GM21367 (cell line): ENCODE data around the gene HOXA3.

Experiments
- ATAC-seq: cut with Tn5 transposase; IDR thresholded peaks from one replicate; pipeline ENCODE4 v1.9.1; 2021; ENCODE audit not compliant: unreplicated experiment

The HOXA3 gene

DNA sequence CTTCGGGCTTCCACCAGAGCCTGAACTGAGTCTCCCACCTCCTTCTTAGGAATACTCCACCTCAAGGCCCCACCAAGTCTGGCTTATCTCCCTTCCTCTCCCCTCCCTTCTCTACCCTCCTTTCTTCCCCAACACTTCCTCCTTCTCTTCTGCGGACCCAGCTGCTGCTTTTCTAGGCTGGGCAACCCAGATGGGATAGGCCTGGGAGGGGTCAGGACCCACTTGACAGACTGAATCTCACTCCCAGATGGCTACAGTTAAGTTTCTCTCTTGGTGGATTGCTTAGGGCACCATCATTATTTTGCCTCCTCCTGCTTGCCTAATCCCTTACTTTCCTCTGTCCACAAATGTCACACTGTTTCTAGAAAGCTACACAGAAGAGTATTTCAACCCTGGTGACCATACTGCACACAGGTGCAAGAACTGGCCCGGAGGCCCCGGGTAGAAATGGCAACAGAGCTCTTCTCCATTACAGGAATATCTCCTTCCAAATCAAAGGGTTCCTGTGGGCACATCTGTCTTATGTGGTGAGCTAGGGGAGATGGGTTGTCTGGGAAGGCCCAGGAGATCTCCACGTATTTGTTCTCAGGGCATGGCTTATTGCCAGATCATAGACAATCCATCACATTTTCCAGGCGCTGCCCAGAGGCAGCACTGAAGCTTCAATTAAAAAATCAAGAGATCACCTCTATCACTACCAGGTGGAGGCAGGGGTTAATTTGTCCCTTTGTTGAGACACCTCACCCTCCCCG lies 37.8 kb upstream of the HOXA3 start:
- ATAC-seq, result no peak

DNA sequence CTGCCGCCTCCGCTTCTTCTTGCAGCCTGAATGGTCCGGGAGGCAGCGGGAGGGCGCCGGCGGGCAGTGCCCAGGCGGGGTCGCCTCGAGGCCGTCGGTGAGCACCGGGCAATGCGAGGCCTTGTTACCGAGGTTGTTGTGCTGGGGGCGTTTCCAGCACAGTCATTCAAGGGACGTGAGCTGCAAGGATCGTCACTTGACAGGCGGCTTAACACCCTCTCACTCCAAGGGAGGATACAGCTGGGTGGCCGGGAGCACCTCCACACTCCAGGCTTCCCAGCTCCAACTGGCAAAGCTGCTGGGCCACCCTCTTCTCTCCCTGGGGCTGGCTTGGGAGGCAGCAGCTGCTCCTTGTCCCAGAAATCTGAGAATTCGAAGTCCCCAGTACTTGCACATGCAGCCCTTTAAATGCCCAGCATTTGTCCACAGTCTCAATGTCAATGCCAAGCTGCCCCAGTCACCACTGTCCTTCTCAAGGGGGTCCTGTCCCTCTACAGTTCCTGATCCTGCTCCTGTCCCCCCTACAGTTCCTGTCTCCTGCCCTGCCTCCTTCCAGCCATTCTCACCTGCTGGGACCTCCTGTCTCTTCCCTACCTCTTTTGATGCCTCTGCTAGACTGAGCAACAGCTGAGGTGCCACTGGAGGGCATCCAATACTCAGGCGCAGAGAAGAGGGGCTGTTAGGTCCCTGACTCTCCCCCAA lies 37.1 kb upstream of the HOXA3 start:
- ATAC-seq, result no peak

DNA sequence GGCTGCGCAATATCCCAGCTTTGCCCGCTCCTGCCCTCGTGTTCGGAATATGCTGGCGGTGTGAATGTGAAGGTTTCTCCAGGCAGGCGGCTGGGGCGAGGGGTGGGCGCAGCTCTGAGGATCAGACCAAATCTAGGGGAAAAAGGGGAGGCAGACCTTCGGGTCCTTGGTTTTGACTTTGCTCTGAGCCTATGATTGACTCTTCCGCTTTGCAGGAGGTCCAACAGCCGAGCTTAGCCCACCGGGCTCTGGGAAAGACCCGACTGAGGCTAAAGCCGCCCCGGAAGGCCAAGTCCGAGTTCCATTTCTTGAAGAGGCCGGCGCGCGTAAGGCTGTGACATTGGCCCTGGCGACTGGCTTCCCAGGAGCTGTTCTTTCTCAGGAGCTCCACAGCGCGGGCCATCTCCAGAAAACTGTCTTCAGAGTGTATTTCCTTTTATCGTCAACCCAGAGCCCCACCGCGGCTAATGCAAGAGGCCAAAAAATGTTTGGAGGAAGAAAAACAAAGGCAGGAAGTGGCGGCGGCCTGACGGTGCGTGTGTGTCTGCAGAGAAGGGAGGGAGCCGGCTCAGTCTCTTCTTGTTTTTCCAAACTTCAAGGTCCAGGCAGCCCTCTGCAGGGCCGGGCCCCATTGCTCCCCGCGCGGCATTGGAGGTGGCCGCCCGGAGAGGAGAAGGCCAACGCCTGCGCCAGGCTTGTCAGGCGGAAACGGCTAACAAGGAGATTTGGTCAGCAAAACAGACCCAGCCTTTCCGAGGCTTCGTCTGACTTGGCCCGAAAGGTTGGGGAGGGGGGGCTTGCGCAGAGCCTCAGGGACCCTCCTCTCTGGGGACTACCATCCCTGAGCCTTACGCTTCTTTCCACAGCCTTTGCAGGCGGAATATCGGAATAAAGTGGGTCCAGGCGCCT lies 36.3 kb upstream of the HOXA3 start:
- no peak for ATAC-seq

DNA sequence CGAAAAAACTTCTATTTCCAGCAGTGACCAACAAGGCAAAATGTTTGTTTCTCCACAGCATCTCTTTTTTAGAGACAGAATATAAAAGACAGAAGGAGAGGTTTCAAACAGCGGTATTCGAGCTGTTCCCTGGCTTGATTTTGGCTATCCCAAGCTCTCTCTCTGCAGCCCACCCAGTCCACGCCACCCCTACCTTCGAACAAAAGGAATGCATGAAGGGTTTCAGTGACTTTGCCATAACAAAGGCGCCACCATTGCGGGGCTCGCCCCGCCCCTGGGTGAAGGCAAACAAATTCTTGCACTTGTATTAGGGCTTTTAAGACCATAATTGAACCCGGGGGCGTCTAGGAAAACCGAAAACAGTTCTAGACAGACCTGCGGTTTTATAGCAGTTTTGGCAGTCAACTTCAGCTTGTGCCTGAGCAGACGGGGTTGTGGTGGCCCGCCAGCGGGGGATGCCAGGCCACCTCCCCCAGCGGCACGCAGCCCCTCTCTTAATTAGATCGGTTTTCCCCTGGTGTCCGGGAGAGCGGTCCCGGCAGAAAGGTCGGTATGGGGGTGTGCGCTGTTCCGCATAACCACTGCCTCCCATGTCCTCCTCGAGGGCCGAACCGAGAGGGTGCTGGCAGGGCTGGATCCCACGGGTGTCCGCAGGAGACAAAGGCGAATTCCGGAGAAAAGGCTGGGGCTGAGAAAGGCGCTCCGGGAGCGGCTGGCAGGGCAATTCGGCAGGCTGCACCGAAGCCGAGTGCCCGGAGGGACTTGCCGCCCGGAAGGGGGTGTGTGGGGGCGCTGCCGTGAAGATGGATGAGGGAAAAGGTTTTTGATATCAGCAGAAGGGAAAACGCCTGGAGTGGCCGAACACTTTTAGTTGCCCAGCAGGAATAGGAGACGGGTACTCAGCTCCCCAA lies 35.3 kb upstream of the HOXA3 start:
- no peak for ATAC-seq

DNA sequence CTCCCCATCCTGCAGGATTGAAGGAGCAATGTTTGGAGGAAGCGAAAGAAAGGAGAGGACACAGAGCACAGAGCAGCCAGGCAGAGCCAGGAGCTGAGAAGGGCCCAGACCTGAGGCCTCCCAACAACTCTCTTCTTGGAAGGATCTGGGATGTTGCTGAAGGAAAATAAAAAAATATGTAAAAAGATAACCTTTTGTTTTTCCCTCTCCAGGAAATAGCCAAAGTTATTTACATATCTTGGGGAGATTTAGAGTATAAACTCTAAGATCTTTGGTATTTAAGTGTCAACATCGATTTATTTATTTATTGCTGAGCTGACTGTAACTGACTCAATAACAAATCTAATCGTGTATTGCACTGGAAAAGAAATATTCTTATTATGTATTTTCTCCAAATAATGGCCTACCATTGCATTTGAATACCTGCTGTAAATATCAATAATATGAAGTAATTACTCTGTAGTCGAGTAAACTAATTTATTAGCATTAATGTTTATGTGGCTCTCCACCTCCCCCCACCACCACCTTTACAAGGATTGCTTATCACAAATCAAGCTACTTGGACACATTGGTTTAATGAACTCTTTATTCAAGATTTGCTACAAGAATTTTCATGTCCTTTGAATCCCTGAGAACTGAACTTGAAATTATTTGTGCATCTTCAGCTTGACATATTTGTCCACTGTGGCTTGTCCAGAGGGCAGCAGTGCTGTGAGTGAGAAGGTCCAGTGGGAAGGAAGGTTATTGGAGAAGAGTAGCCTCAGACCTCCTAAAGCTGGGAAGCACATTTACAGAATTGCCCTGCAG lies 34.5 kb upstream of the HOXA3 start:
- no peak for ATAC-seq

DNA sequence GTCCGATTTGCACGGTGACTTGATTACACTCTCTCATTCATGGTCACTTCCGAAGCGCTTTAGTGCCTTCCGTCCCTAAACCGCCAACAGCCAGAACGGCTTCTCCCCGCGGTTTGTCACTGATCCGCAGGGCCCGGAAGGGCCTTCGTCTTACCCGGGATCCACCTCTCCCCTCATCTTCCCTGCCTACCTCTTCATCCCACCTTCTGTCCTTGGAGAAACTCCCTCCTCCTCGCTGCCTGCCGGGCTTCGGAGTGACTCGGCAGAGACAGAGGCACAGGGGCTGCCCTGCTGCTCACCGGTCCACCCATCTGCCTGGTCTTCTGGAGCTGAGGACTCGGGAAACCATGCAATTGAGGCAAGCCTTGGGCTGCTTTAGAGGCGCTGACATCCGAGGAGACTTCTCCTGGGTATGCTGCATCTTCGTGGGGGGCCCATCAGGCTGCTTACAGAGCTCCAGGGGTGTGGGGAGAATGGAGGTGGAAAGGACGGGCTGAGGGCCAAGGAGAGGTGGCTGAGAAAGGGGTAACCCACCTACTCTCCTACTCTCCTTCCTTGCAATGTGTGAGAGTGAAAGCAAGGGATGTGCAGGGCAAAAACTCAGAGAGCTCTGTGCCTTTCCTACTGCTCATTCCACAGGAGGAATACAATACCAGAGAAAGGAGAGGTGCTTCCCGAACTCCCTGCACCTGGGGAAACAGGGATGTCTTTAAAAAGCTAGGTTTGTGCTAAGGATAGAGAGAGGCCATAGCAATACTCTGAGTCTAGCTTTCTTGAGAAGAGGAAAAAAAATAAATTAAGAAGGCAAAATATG lies 33.7 kb upstream of the HOXA3 start:
- no peak for ATAC-seq

DNA sequence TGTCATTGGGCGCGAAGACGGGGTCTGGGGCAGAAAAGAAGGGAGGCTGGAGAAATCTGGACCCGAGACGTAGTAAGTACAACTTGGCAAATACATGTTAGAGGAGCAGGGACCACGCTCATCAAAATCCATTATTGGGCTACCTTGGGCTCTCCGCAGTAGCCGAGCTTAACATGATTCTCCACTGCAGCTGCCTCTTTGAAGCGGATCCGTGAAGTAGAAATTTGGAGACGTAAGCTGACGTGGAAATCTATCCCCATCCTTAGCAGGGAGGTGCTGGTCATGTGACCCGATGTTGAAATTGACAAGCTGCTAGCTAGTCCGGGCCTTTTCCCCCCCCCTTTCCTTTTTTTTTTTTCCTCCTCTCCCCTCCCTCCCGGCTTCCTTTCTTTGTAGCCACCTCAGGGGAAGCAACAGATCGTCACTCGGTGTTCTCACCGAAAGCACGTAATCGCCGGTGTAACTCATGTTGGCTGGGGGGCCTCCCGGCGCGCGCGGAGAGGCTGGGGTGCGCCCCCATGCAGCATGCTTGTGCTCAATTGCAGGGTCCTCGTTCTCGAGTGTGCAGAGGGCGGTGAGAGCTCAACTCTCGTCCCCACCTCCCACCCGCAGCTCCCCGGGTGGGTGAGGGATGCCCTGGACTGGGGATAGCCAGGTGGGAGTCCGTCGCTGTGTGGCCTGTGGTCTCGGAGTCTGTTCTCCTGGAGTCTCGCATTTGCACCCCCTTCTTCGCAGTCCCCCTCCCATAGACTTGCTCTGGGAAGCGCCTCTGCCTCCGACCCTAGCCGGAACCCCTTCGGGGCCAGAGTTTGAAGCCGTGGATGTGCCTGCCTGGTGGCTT lies 32.9 kb upstream of the HOXA3 start, which contains the start of gene HOXA11:
HOXA11 (minus strand) TSS at position 220 of the 841 bp plus-strand sequence; CDS start at position 132, 88 bp downstream.
- ATAC-seq, result no peak

DNA sequence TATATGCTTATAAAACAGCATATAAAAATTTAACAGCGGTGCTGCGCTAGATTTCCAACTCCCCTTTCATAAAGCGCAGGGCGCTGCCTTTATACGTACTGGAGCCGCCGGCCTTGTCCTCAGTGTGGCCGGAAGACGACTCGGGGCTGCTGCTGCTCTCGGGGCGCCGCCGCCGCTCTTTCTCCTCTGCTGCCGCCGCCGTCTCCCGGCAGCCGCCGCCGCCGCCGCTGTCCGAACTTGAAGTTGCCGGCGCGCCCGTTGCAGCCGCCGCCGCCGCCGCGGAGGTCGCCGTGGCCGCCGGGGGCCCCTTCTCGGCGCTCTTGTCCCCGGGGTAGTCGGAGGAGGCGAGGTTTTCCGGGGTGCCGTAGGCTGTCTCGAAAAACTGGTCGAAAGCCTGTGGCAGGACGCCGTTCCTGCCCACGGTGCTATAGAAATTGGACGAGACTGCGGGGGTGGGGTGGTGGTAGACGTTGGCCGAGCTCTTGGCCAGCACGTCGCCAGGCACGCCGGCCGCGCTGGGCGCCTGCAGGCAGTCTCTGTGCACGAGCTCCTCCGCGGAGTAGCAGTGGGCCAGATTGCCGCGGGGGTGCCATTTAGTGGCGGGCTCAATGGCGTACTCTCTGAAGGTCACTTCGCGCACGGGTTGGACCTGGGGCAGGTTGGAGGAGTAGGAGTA lies 32.1 kb upstream of the HOXA3 start:
- ATAC-seq, result no peak

DNA sequence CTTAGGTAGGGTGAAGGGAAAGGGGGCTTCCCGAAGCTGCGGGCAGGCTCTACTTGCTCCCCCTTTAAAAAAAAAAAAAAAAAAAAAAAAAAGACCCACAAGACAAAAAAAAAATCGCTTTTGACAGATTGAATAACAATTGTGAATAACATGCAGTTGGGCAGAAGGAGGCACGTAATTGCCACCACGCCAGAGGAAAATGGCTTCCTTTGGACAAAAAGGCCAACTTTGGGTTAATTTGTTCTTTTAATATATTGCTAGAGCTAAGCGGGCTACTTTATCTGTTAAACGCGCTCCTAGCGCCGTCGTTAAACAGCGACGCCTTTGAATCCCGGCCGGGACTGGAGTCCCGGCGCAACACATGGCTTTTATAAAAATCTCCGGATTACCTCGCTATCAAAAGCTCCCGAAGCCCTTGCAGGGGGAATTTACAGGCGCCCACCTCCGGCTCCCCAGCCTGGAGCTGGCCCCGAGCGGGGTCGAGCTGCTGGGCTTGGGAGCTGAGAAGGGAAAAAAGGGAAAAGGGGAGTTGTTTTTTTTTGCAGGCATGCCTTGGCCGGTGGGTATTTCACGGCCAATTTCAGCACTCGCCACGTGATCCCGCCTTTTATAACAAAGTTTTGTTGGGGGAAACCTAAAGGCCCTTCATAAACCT lies 31.4 kb upstream of the HOXA3 start:
- no peak for ATAC-seq

DNA sequence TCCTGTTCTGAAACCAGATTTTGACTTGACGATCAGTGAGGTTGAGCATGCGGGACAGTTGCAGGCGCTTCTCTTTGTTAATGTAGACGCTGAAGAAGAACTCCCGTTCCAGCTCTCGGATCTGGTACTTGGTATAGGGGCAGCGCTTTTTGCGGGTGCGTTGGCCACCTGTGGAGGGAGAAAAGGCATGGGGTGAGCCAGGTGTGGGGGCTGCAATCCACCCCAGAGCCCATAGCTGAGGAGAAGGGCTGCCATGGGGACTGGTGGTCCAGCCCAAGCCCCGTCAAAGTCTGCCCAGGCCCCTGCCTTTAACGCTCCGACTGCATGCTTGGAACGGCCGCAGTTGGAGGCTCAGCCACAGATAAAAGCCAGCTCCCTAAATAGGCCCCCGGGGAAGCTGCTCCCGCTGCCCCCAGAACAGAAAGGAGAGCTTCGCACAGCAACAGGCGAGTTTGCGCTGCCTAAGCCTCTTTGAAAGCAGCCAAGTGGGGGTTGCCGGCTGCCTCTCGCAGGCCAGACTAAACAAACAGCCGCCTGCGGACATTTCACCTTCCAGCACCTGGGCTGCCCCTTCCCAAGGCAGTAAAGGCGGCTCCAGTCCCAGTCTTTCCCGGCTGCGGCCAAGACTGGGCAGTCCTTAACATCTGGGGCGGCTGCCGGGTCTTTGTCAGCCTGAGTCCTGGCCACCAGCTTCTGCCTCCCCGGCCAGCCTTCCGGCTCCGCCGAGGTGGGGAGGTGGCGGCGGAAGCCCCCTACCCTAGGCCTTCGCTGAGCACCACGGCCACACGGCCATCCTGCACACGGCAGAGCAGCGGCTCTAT lies 30.7 kb upstream of the HOXA3 start:
- ATAC-seq, result no peak

DNA sequence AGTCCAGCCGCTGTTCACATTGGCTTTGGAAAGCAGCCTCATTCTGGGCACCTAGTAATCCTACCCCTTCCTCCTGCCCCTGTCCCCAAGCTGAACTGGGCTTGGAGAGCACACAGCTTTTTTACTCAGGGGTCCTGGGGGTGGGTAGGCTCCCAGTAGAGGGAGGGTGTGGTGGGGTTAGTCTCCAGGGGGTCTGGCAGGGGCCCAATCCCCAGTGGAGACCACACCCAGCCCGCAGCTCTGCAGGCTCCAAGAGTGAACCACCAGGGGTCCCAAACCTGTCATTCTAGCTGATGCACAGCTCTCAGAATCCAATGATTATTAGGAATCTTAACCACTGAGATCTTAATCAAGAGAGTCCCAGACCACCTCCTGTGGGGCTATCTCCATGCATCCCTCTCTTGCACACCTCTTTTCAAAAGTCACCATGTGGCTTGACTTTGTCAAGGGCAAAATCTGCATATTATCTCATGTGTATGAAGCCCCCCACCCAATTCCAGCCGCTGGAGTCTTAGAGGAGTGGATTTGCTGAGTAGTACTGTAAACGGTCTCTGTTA lies 30.0 kb upstream of the HOXA3 start:
- no peak for ATAC-seq

DNA sequence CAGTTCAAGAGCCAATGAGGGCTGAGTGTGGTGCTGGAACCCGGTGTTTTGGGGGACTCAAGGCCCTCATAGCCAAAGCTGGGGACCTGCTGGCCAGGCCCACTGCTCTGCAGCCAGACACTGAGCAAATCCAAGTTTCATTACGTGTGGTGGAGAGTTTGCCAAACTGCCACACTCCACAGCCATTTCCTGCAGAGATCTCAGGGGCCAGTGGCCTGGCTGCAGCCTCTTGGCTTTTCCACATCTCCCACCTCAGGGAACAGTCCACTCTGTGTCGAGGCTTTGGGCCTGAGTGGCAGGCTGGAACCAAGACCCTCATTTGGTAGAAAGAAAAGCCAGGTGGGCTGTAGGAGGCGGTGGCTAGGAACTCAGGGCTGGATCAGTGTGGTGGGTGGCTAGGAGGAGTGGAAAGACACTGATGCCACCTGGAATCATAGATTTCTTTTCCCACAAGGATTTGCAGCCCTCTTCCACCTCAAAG lies 29.5 kb upstream of the HOXA3 start:
- no peak for ATAC-seq

DNA sequence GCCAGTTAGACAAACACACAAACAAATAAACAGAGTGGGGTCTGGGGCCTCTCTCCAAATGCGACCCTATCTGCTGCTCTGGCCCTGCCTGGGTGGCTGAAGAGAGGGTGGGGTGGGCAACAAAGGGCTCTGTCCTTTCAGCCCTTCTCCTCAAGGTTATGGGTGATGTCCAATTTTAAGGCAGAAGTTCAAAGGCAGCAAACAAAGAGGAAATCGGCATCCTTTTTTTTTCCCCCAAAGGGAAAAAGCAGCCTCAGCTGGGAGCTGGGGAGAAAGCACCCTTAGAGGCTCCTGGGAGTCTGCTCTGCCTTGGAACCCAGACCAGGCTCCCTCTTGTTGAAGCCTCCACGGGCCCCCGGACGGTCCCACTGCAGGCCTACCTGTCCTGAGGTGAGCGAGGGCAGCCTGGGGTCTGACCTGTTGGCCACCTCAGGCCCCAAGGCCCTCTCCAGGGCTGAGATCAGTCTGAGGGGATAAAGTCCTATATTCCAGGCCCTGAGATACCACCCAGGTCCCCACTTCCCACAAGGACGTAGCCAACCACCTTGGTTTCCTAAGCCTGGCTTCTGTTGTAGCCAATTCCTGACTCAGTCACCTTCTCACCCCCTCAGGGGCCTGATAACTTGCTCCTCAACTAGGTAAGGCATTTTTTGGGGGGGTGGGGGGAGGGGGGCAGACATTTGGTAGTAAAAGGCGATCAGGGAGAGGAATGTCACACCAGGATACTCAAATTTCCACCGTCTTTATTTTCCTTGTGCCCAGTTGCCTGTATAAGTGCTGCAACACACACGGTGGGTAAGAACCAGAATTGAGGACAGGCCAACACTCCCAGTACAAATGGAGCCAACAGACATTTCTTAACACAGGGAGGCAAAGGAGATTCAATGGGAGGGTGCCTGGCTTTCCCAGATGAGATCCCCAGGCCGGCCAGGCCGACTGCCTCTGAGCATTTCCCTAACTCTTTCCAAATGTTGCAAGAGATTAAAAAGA lies 28.3 kb upstream of the HOXA3 start:
- ATAC-seq, result no peak
